ENCODE results near the gene ZC3HAV1L.
"Not testable (repeated sequence)": the region's sequence is repeated elsewhere in the genome, so short reads cannot be mapped to it uniquely, and the experiment has no call there.

ZC3HAV1L gene

GRCh38 chr7:139054656-139055055, 18.8 kb upstream of the ZC3HAV1L start:
- in situ Hi-C loops (cut with MboI; ENCODE audit: low sequenced_read_pairs) = not testable (repeated sequence)

GRCh38 chr7:139054101-139054500, 18.3 kb upstream of the ZC3HAV1L start:
- in situ Hi-C loops (cut with MboI; ENCODE audit: low sequenced_read_pairs) = no loop called here

- in situ Hi-C loops (cut with MboI; ENCODE audit: low sequenced_read_pairs) = no loop called here
These were observed 15.8 kb upstream of the ZC3HAV1L start for GRCh38 chr7:139051655-139052054.

DNA sequence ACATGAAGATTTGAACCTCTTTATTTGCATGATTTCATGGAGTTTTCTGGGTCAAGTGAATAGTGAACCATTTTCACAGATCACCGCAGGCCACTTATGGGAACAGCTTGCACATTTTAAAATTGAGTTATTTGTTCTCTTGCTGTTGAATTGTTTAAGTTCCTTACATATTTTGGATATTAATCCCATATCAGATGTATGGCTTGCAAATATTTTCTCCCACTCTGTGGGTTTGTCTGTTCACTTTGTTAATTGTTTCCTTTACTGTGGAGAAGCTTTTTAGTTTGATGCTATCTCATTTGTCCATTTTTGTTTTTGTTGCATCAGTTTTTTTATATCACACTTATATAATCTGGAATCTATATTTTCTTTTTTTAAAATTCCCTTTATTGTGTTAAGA, 14.1 kb upstream of the ZC3HAV1L start:
- in situ Hi-C loops (cut with MboI; ENCODE audit: low sequenced_read_pairs) = no loop called here

DNA sequence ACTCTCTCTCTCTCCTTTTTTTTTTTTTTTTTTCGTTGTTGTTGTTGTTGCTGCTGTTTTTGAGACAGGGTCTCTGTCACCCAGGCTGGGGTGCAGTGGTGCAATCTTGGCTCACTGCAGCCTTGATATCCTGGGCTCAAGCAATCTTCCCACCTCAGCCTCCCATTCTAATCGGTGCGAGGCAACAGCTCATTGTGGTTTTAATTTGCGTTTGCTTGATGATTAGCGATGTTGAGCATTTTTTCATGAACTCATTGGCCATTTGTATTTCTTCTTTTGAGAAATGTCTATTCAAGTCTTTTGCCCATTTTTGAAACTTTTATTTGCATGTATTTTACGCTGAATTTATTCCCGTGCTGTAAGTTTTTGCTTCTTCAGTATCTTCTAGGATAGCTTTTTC, 13.3 kb upstream of the ZC3HAV1L start:
- in situ Hi-C loops (cut with MboI; ENCODE audit: low sequenced_read_pairs) = no loop called here

- in situ Hi-C loops (cut with MboI; ENCODE audit: low sequenced_read_pairs) = no loop called here
These were observed 12.1 kb upstream of the ZC3HAV1L start for GRCh38 chr7:139047970-139048369.

DNA sequence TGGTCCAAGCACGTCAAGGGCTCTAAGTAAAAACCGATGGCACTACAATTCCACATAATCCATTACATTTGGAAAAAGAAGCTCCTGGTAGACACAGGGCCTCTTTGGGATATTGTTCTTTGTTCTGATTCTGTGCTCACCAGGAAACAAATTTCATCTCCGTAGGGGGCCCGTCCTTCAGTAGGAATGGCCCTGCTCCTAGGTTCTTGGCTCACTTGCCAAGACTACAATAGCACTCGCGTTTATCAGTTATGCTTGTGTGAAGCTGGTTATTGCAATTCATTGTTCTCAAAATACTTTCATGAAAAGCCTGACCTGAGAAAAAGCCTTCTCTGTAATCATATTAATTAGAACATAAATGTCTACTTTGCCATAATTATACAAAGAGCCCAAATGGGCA, 10.3 kb upstream of the ZC3HAV1L start:
- in situ Hi-C loops (cut with MboI; ENCODE audit: low sequenced_read_pairs) = no loop called here

GRCh38 chr7:139044813-139045794, 9.3 kb upstream of the ZC3HAV1L start:
- in situ Hi-C loops (cut with MboI; ENCODE audit: low sequenced_read_pairs) = no loop called here

DNA sequence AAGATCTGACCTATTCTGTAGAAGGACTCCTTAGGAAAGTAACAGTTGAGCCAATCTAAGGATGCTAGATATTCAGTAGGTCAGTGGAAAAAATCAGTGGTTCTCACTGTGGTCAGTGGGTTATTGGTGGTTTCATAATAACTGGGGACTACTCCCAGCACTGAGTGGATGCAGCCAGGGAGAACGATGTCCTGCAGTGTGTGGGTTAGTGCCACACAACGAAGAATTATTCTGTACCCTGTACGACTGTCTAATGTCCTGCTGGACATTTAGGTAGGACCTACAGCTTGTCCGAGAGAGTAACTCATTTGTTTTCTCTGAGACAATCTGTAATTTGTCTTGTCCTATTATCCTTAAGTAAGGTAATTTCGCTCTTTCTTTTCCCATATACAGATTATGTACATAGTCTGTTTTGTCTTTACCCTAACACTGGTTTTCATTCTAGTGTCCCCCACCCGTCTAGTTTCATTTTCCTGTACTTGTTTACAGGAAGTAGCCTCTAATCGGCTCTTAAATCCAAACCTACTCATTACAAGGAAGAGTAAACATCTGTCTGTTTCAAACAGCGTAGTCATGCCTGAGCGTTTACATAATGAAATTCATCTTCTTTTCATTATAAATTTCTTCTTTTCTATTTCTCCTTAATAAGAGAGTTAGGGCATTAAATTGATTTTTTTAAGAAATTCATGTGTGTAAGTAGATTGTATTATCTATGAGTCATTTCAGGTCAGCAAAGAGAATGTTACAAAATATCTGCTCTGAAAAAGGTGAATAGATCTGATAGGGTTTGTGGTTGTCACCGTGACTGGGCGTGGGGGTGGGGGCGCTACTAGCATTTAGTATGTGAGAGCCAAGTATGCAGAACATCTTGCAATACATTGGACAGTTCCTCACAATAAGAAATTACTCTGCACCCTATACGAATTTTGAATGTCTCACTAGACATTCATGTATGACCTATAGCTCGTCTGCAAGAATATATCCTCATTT, 8.3 kb upstream of the ZC3HAV1L start:
- in situ Hi-C loops (cut with MboI; ENCODE audit: low sequenced_read_pairs) = no loop called here

DNA sequence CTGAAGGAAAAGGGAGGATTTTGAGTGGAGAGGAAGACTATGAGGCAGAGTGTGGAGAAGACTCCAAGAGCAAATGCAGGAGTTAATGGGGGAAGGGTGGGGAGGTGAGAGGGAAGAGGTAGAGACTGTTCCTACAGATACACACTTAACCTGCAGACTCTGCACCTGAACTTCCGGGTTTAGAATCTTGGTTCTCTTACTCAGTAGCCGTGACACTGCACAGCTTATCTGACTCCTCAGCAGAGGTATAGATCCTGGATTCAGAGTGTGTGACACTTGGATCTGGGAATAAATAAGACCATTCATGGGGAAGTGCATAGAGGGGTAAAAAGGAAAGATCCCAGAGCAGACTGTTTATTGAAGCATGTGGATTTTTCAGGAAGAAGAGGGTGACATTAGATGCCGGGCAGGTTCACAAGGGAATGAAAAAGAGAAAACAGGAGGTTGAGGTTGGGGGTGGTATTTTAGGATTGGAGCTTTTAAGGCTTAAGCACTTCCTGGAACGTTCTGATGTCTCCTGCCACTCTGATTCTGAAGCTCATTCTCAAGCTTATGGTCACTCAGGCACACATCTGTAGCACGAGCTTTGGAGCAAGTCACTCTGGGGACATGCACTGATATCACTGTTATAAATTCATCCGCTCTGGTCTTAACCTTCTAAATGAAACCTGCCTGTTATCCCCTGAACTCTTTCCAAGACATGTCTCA, 5.7 kb upstream of the ZC3HAV1L start:
- in situ Hi-C loops (cut with MboI; ENCODE audit: low sequenced_read_pairs) = no loop called here

GRCh38 chr7:139038691-139039090, 2.8 kb upstream of the ZC3HAV1L start:
- in situ Hi-C loops (cut with MboI; ENCODE audit: low sequenced_read_pairs) = no loop called here

- in situ Hi-C loops (cut with MboI; ENCODE audit: low sequenced_read_pairs) = no loop called here
These were observed 1.1 kb upstream of the ZC3HAV1L start for GRCh38 chr7:139036901-139037300.

DNA sequence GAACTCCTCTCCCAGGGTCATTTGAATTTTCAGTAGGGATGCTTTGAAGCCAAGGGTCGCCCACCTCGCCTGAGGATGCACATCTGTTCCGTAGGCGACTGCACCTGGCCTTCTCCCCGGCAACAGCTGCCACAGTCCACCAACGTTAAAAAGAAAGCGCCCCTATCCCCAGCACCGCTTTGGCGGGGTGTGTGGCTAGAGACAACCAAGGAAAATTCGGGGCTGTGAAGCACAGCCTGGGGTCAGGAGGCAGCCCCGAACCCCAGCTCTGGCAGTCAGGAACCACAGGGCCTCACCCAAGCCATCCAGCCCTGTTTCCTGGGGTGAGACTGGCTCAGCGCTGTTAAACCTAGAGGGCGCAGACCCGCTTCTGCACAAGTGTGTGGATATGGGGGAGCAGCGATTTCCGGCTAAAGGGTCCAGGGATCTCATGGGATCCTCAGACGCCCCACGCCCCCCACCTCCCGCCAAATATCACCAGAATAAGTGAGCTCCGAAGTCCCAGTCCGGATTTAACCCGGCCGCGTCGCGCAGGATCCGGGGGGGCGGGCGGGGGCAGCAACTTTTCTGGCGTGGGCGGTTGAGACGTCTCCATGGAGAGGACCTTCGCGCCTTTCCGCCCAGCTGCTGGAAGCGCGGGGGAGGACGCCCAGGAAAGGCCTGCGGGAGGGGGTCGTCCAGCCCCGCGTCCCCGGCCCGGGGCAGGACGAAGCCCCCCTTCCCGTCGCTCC, 822 bp downstream of the ZC3HAV1L start:
- in situ Hi-C loops (cut with MboI; ENCODE audit: low sequenced_read_pairs) = no loop called here

GRCh38 chr7:139034336-139034735, 1.5 kb downstream of the ZC3HAV1L start:
- in situ Hi-C loops (cut with MboI; ENCODE audit: low sequenced_read_pairs) = no loop called here

- in situ Hi-C loops (cut with MboI; ENCODE audit: low sequenced_read_pairs) = no loop called here
These were observed 2.3 kb downstream of the ZC3HAV1L start for GRCh38 chr7:139033346-139034114.

- in situ Hi-C loops (cut with MboI; ENCODE audit: low sequenced_read_pairs) = no loop called here
These were observed 3.4 kb downstream of the ZC3HAV1L start for GRCh38 chr7:139032473-139032872.

DNA sequence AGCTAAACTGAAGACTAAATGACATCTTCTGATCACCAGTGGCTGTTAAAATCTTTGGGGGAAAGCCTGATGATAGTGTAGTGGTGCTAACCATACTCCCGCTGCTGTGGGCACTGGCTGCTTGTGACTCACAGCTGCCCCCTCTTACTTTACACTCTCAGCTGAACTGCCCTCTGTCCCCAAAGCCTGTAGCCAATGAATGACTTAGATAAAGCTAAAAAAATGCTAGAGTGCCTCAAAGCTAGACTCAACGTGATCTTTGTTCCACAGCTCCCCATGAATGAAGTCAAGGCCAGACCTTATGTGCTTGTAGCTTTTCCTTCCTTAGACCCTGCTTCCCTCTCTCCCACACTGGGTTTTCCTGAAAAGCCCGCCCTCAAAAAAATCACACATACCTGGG, 6.5 kb downstream of the ZC3HAV1L start:
- in situ Hi-C loops (cut with MboI; ENCODE audit: low sequenced_read_pairs) = no loop called here

- in situ Hi-C loops (cut with MboI; ENCODE audit: low sequenced_read_pairs) = no loop called here
These were observed 9.3 kb downstream of the ZC3HAV1L start for GRCh38 chr7:139026551-139026950.

DNA sequence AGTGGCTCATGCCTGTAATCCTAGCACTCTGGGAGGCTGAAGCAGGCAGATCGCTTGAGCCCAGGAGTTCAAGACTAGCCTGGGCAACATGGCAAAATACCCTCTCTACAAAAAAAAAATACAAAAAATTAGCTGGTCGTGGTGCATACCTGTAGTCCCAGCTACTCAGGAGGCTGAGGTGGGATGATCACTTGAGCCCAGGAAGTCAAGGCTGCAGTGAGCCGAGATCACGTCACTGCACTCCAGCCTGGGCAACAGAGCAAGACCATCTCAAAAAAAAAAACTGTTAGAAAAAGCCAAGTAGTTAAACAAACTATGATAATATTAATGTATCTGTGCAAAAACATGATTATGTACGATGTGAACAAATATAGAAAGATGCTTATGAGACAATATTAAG, 10.0 kb downstream of the ZC3HAV1L start:
- in situ Hi-C loops (cut with MboI; ENCODE audit: low sequenced_read_pairs) = not testable (repeated sequence)
